Stimulated activated naive CD8-positive, alpha-beta T cell treated with anti-CD3 and anti-CD28 coated beads, Interleukin-15, Interleukin-2, amounts not matched to agents 100 U/mL and 50 U/mL, for 24 hours (primary cell): ENCODE measurements around the gene MEIS2.

ENCODE experiments used
- ATAC-seq: fragments of 150-1000 bp; cut with Tn5 transposase; one replicate; pipeline ENCODE4 v1.10.0; 2021
- DNase-seq: peaks from one replicate; pipeline ENCODE4 v3.0.0; 2021

Gene MEIS2

DNA sequence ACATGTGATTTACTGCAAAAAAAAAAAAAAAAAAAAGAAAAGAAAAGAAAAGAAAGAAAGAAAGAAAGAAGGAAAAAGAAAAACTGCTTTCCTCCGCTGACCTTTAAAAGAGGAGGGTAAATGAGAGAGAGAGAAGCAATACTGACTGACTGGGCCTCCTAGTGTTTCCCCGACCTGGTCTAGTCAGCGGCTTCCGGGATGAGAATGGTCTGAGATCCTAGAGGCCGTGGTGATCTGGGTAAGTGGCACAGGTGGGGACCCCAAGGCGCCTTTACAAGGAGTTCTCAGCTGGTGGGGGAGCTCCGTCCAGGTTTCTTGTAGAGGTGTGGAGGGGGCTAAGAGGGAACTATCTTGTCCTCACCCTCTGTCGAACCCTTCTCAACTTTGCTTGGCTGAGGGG is 223.1 kb downstream of the MEIS2 start:
- no peak for ATAC-seq
- no peak for DNase-seq

GRCh38 chr15:36875740-36876334 is 224.5 kb downstream of the MEIS2 start:
- DNase-seq (no peak), ATAC-seq (no peak)

GRCh38 chr15:36874930-36875329 is 225.4 kb downstream of the MEIS2 start:
- no peak for DNase-seq

DNA sequence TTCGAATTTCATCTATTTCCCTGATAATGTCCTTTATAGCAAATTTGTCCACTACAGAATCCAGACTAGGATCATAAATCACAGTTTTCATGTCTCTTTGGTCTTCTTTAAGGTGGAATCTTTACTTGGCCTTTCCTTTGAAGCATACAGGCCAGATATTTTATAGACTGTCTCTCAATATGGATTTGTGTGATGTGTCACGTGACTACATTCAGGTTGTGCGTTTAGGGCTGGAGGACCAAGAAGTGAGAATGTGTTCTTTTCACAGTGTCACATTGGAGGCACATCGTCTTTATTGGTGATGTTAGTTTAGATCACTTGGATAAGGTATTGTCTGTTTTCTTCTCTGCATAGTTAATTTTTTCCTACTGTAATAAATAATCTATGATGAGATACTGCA is 232.9 kb downstream of the MEIS2 start:
- no peak for ATAC-seq
- no peak for DNase-seq

More at GRCh38 chr15:36874930-36875329, 225.4 kb downstream of the MEIS2 start:
- ATAC-seq, result no peak

- ATAC-seq, result no peak
- no peak for DNase-seq
Measured at GRCh38 chr15:36866896-36867295, 233.5 kb downstream of the MEIS2 start.

DNA sequence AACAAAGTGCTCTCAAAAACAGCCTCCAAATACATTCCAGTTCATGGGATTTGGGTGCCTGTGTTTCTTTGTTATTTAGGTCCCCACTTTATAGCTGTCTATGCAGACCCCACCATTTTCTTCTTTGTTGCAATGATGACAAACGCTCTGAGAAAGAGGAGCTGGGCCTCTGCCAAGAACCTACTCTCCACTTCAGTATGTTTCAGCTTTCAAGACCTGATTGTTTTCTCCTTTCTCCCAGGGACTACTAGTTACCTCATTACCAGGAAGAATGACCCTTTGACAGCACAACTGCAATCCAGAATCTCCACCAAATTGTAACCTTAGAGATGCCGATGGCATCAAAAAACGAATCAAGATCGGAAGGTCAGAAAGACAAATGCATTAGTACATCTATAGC is 236.8 kb downstream of the MEIS2 start:
- ATAC-seq, result no peak
- no peak for DNase-seq

DNA sequence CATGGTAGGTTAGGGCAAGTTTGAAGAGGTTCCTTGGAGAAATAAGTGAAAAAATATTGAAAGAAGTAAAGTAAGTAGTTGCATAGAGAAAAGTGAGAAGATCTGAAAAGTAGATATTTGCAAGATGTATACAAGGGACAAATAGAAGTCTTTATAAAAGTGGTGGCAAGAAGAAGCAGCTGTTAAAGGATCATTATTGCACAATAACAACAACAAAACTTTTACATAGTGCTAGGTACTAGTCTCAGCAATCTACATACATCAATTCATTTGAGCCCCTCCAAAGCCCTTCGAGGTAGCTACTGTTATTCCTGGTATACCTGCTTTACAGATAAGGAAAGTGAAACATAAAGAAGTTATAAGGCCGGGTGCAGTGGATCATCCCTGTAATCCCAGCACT is 239.6 kb downstream of the MEIS2 start:
- DNase-seq, result no peak
- ATAC-seq, result no peak

DNA sequence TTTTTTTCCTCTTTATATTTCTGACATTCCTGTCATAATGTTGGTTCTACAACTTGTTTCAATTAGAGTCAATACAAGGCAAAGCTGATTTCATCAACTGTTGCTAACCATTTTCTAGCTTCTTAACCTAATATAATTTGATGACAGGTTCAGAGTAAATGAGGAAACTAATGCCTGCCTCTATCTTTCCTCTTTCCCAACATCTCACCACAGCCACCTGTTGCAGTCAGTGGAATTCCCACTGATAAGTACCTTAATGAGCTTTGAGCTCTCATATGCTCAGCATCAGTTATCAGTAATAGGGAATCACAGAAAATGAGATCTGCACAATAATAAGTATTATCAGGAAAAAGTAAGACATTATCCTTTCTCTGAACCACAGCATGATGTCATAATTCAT is 241.9 kb downstream of the MEIS2 start:
- no peak for DNase-seq
- ATAC-seq, result no peak

- no peak for ATAC-seq
Measured at GRCh38 chr15:36856339-36856973, 243.9 kb downstream of the MEIS2 start.

DNA sequence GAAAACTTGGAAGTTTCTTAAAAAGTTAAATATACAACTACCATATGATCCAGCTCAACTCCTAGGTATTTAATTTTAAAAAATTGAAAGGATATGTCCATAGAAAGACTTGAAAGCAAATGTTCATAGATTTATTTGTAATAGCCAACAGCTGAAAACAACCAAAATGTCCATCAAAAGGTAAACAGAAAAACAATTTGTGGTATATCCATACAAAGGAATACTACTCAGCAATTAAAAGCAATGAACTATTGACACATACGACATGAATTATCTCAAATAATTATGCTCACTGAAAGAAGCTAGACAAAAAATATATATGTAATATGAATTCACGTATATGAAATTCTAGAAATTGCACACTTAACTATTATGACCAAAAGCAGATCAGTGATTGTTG is 249.5 kb downstream of the MEIS2 start:
- DNase-seq (no peak), ATAC-seq (no peak)

More at GRCh38 chr15:36856339-36856973, 243.9 kb downstream of the MEIS2 start:
- no peak for DNase-seq

- no peak for DNase-seq
- ATAC-seq, result no peak
Measured at GRCh38 chr15:36845270-36845669, 255.1 kb downstream of the MEIS2 start.

- DNase-seq (no peak), ATAC-seq (no peak)
Measured at GRCh38 chr15:36844534-36844998, 255.8 kb downstream of the MEIS2 start.

DNA sequence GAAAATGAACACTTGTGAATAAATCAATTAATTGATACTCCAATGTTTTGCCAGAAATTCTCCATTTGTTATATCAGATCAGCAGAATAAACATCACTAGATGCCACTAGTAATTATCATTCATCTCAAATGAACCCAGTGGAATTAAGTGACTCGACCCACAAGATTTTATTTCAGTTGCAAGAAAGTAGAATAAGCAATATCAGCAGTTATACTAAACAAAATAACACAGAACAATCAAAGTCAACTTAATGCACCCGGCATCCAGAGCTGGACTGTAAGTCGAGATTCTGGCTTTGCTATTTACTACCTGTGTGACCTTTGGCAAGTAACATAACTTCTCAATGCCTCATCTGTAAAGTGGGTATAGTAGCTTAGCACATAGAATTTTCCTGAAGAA is 256.5 kb downstream of the MEIS2 start:
- DNase-seq (no peak), ATAC-seq (no peak)

DNA sequence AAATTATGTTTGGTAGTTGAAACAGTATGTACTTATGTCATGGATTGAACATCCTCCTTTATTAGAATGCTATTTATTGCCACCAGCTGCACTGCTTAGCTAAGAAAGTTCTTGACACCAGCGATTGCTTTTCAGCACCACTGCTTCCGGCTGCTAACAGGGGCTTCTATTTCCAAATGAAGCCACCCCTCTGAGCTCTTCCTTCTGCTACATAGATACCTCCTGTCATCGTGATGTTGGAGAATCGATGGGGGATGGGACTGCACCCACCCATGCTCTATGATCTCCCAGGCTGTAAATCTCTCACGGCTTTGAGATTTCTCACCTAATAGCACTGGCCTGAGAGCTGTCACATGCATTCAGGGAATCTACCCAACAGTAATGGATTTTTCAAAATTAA is 259.2 kb downstream of the MEIS2 start:
- no peak for DNase-seq
- ATAC-seq, result no peak
